MCF 10A (cell line): ENCODE results near the gene EP300. TPM values are rescaled to one million over a fixed set of nuclear protein-coding genes. Genes with fewer than 3 reads are reported as not detected.
A peak's percentile ranks its signal among the peaks of the same experiment; 100 is the strongest.
"Not testable (repeated sequence)": the region's sequence is repeated elsewhere in the genome, so short reads cannot be mapped to it uniquely, and the experiment has no call there.

Experiments used
- BruUV-seq: library from RNA; stranded (reverse); fragments of 400-500 nt; replicated peaks from 2 replicates; lab custom pipeline; 2021; lab: Mats Ljungman, UMichigan
- CTCF ChIA-PET: fragments of 300-600 bp; sonication (Branson Sonifier 250); formaldehyde crosslinking; extraction: SDS; loops from one replicate; lab custom pipeline; 2021; ENCODE audit warnings: antibody characterized with exemption, inconsistent platforms; lab: Yijun Ruan, JAX
- POLR2A ChIA-PET: fragments of 300-600, 350-650 bp; sonication (Branson Sonifier 250); formaldehyde crosslinking; extraction: SDS; loops from one replicate; lab custom pipeline; 2020; ENCODE audit warnings: antibody characterized with exemption, inconsistent platforms; lab: Yijun Ruan, JAX
- DNase-seq: peaks from one replicate; pipeline ENCODE4 v3.0.0-alpha.2; 2018; ENCODE audit not compliant: unreplicated experiment
- H3K27ac Mint-ChIP-seq: one replicate; pipeline ENCODE4 v1.8.0; 2022; ENCODE audit warnings: mild to moderate bottlenecking, low read depth, mixed read lengths; ENCODE audit not compliant: unreplicated experiment
- H3K27me3 Mint-ChIP-seq: one replicate; pipeline ENCODE4 v1.8.0; 2022; ENCODE audit warnings: mixed read lengths; ENCODE audit not compliant: insufficient read depth, unreplicated experiment
- H3K36me3 Mint-ChIP-seq: one replicate; pipeline ENCODE4 v1.8.0; 2022; ENCODE audit warnings: mild to moderate bottlenecking, moderate library complexity, mixed read lengths; ENCODE audit not compliant: insufficient read depth, unreplicated experiment
- H3K4me1 Mint-ChIP-seq: one replicate; pipeline ENCODE4 v1.8.0; 2022; ENCODE audit warnings: mixed read lengths; ENCODE audit not compliant: insufficient read depth, unreplicated experiment
- H3K4me3 Mint-ChIP-seq: one replicate; pipeline ENCODE4 v1.8.0; 2022; ENCODE audit warnings: mild to moderate bottlenecking, moderate library complexity, mixed read lengths; ENCODE audit not compliant: unreplicated experiment
- H3K9me3 Mint-ChIP-seq: one replicate; pipeline ENCODE4 v1.8.0; 2022; ENCODE audit warnings: mixed read lengths; ENCODE audit not compliant: unreplicated experiment
- intact Hi-C: fragments of 100-400 bp; cut with micrococcal nuclease; formaldehyde crosslinking; loops from 2 replicates; pipeline ENCODE4 v1.14.1; 2022
- total RNA-seq: library from RNA; stranded (reverse); gene quantifications from 2 replicates; pipeline ENCODE4 v1.2.3, GENCODE V29; 2022
- TF ChIP-seq, protein P1 (sequence below): fragments of 200-600 bp; IDR thresholded peaks from one replicate; pipeline ENCODE4 v1.8.0; 2022; ENCODE audit warnings: antibody characterized with exemption, mild to moderate bottlenecking; ENCODE audit not compliant: unreplicated experiment

Gene EP300
- total RNA-seq, 1 experiment from 2014 or later = 53.3 TPM

DNA sequence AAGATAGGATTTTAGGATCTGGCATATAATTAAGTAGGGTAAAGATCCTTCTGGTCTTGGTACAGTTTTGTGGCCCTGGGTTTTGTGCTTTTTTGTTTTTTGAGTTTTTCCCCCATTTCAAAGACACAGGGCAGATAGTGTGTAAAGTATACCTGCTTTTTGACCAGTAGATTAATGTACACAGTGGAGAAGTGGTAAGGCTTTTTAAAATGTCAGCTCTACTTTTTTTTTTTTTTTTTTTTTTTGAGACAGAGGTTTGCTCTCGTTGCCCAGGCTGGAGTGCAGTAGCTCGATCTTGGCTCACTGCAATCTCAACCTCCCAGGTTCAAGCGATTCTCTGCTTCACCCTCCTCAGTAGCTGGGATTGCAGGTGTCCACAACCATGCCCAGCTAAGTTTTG, 4.0 kb downstream of the EP300 start:
- no TSS peak for BruUV-seq
- H3K9me3 Mint-ChIP-seq = no peaks in the 10 kb centered on the region
- intact Hi-C loops = loop anchor here (10.0 kb wide), 1 partner anchor 98 kb away; no protein-coding TSS in a partner anchor
- POLR2A ChIA-PET = interaction anchor here (1.0 to 11.9 kb wide), 6 partner anchors 74 to 346 kb away, joined by 3 to 231 read pairs (median 88); partner anchors contain the start of genes RBX1, ST13 and XPNPEP3
- H3K4me1 Mint-ChIP-seq = peaks cover 41% of the 10 kb centered on the region
- TF ChIP-seq, protein P1, sequence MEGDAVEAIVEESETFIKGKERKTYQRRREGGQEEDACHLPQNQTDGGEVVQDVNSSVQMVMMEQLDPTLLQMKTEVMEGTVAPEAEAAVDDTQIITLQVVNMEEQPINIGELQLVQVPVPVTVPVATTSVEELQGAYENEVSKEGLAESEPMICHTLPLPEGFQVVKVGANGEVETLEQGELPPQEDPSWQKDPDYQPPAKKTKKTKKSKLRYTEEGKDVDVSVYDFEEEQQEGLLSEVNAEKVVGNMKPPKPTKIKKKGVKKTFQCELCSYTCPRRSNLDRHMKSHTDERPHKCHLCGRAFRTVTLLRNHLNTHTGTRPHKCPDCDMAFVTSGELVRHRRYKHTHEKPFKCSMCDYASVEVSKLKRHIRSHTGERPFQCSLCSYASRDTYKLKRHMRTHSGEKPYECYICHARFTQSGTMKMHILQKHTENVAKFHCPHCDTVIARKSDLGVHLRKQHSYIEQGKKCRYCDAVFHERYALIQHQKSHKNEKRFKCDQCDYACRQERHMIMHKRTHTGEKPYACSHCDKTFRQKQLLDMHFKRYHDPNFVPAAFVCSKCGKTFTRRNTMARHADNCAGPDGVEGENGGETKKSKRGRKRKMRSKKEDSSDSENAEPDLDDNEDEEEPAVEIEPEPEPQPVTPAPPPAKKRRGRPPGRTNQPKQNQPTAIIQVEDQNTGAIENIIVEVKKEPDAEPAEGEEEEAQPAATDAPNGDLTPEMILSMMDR = no peak
- DNase-seq = no peak
- H3K36me3 Mint-ChIP-seq = peaks cover 45% of the 10 kb centered on the region
- H3K27ac Mint-ChIP-seq = no peak overlapping the region
- no peak overlapping the region for H3K4me3 Mint-ChIP-seq
- CTCF ChIA-PET = interaction anchor here (0.5 to 0.6 kb wide), 3 partner anchors 242 to 1205 kb away, joined by 3 to 5 read pairs (median 5); no protein-coding TSS in a partner anchor
- no peaks in the 10 kb centered on the region for H3K27me3 Mint-ChIP-seq

DNA sequence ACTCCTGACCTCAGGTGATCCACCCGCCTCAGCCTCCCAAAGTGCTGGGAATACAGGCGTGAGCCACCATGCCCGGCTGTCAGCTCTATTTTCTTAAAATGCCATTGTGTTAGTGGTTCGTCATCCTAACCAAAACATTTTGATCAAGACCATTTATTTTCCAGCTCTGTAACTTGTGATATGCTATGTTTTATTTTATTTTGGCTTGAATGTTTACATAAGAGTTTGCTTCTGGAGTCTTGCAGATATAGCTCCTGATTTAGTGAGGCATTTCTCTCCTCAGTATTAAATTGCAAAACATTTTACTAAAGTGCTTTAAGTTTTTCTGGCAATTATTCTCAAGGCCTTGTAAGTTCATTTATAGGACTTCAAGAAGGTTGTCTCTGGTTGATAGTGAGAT, 4.4 kb downstream of the EP300 start:
- intact Hi-C loops = loop anchor here (10.0 kb wide), 1 partner anchor 98 kb away; no protein-coding TSS in a partner anchor
- no peak overlapping the region for H3K4me3 Mint-ChIP-seq
- H3K27me3 Mint-ChIP-seq = no peaks in the 10 kb centered on the region
- CTCF ChIA-PET = interaction anchor here (0.5 to 0.6 kb wide), 2 partner anchors 349 to 1205 kb away, joined by 3 to 5 read pairs; no protein-coding TSS in a partner anchor
- H3K36me3 Mint-ChIP-seq = peaks cover 45% of the 10 kb centered on the region
- BruUV-seq = no TSS peak
- TF ChIP-seq, protein P1 = no peak
- no peaks in the 10 kb centered on the region for H3K9me3 Mint-ChIP-seq
- no peak overlapping the region for H3K27ac Mint-ChIP-seq
- POLR2A ChIA-PET = interaction anchor here (1.0 to 11.9 kb wide), 6 partner anchors 75 to 346 kb away, joined by 3 to 231 read pairs (median 88); partner anchors contain the start of genes RBX1, ST13 and XPNPEP3
- no peak for DNase-seq
- H3K4me1 Mint-ChIP-seq = peaks cover 41% of the 10 kb centered on the region

DNA sequence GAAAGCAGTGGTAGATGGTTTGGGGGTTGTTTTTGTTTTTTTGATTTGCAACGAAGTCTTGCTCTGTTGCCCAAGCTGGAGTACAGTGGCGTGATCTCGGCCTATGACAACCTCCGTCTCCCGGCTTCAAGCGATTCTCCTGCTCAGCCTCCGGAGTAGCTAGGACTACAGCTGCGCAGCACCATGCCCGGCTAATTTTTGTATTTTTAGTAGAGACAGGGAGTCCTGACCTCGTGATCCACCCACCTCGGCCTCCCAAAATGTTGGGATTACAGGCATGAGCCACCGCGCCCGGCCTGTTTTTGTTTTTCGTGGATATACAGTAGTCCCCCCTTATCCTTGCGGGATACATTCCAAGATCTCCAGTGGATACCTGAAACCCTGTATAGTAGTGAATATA, 6.6 kb downstream of the EP300 start:
- Mint-ChIP-seq H3K36me3 (peaks cover 36% of the 10 kb centered on the region), H3K27me3 (no peaks in the 10 kb centered on the region), H3K27ac (no peak overlapping the region), H3K4me1 (peaks cover 49% of the 10 kb centered on the region), H3K9me3 (no peaks in the 10 kb centered on the region), H3K4me3 (no peak overlapping the region)
- CTCF ChIA-PET = interaction anchor here (2.6 kb wide), 1 partner anchor 92 kb away, joined by 15 read pairs; no protein-coding TSS in a partner anchor
- intact Hi-C loops = loop anchor here (10.0 kb wide), 1 partner anchor 96 kb away; no protein-coding TSS in a partner anchor
- BruUV-seq = no TSS peak
- no peak for DNase-seq
- POLR2A ChIA-PET = interaction anchor here (0.6 to 11.9 kb wide), 4 partner anchors 77 to 584 kb away, joined by 4 to 200 read pairs (median 17); partner anchors contain the start of gene RBX1
- TF ChIP-seq, protein P1 = no peak

DNA sequence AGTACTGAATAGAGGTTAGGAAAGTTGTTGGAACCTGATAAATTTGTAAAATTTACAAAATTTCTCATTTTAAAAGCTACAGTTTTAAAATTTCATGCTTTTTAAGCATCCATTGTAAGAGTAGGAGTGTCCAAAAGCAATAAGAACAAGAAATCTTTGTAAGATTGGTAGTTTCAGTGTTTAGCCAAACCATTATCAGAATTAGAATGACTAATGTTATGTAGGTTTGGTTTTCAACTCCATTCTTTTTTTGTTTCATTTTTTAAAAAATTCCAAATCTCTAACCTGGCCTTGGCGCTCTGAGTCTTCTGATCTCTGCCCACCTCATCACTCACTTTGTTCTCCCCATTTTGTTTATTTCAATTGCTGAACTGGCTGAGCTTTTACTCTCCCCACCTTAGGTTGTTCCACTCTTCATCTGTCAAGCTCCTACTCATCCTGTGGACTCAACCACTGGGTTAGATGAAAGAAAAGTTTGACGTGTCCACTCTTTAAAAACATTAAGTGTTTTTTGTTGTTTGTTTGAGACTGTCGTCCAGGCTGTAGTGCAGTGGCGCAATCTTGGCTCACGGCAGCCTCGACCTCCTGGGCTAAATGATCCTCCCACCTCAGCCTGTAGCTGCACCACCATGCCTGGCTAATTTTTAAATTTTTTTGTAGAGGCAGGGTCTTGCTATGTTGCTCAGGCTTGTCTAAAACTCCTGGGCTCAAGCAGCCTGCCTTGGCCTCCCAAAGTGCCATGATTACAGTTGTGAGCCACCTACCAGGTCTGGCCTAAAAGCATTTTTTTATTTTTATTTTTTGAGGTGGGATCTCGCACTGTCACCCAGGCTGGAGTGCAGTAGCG, 14.0 kb downstream of the EP300 start:
- peaks cover 32% of the 10 kb centered on the region for H3K4me1 Mint-ChIP-seq
- ChIA-PET POLR2A (interaction anchor here (0.7 to 1.2 kb wide), 4 partner anchors 12 to 118 kb away, joined by 3 to 6 read pairs (median 4); partner anchors contain the start of gene EP300), CTCF (interaction anchor here (0.6 to 0.7 kb wide), 2 partner anchors 58 to 243 kb away, joined by 3 to 4 read pairs; no protein-coding TSS in a partner anchor)
- H3K9me3 Mint-ChIP-seq = no peaks in the 10 kb centered on the region
- DNase-seq = peak; percentile 9
- peak overlapping the region; percentile 21 for H3K27ac Mint-ChIP-seq
- TF ChIP-seq, protein P1 = no peak
- H3K4me3 Mint-ChIP-seq = no peak overlapping the region
- peaks cover 39% of the 10 kb centered on the region for H3K36me3 Mint-ChIP-seq
- BruUV-seq = no TSS peak
- no peaks in the 10 kb centered on the region for H3K27me3 Mint-ChIP-seq
- intact Hi-C loops = no loop called here

DNA sequence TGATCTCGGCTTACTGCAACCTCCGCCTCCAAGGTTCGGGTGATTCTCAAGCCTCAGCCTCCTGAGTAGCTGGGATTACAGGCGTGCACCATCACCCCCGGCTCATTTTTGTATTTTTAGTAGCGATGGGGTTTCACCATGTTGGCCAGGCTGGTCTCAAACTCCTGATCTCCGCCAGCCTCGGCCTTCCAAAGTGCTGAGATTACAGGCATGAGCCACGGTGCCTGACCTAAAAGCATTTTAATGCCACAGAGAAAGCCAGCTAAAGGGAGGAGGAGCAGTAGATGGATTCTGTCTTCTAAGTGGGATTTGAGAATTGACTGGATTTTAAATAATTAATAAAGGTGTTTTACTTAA, 14.6 kb downstream of the EP300 start:
- DNase-seq, BruUV-seq, H3K9me3 Mint-ChIP-seq, intact Hi-C loops, H3K27ac Mint-ChIP-seq, H3K4me3 Mint-ChIP-seq, H3K27me3 Mint-ChIP-seq: not testable (repeated sequence)
- peaks cover 39% of the 10 kb centered on the region for H3K36me3 Mint-ChIP-seq
- CTCF ChIA-PET = interaction anchor here (0.6 to 0.7 kb wide), 2 partner anchors 57 to 243 kb away, joined by 3 to 4 read pairs; no protein-coding TSS in a partner anchor
- H3K4me1 Mint-ChIP-seq = peaks cover 31% of the 10 kb centered on the region
- POLR2A ChIA-PET = interaction anchor here (1.2 kb wide), 1 partner anchor 14 kb away, joined by 6 read pairs; the partner anchor contains the start of gene EP300
